ENCODE data around the gene MASP1. TPM values are rescaled to one million over a fixed set of nuclear protein-coding genes. Genes with fewer than 3 reads are reported as not detected.

Gene MASP1
- total and polyA plus RNA-seq, 4 donors = 19.9 to 54.8 (median 34.0) TPM

GRCh38 chr3:187319699-187320302, 28.3 kb upstream of the MASP1 start:
- no peaks in the 10 kb centered on the region for H3K27me3 ChIP-seq (ENCODE audit: control insufficient read depth, insufficient read depth, low read length)
- H3K4me1 ChIP-seq (ENCODE audit: control insufficient read depth, insufficient read depth, low read length) = peaks cover 7% of the 10 kb centered on the region
- H3K27ac ChIP-seq (ENCODE audit: low read depth, low read length) = no peak overlapping the region
- WGBS (ENCODE audit: insufficient coverage) = 47% methylated on average over 3 of the region's 7 CpGs
- H3K4me3 ChIP-seq (ENCODE audit: low read depth, low read length) = no peak overlapping the region
- peak; percentile 44 to 89 (median 58) for DNase-seq (ENCODE audit: low read depth in 4 of 6, low spot score in 6 of 6)
- H3K9me3 ChIP-seq (ENCODE audit: control insufficient read depth, insufficient read depth, low read length) = no peaks in the 10 kb centered on the region
- H3K36me3 ChIP-seq (ENCODE audit: control insufficient read depth, insufficient read depth, low read length) = no peaks in the 10 kb centered on the region

- peak; percentile 54 to 93 (median 64) for DNase-seq (ENCODE audit: low read depth in 4 of 6, low spot score in 6 of 6)
- Histone ChIP-seq H3K36me3 (ENCODE audit: control insufficient read depth, insufficient read depth, low read length) (no peaks in the 10 kb centered on the region), H3K4me1 (ENCODE audit: control insufficient read depth, insufficient read depth, low read length) (peaks cover 7% of the 10 kb centered on the region), H3K4me3 (ENCODE audit: low read depth, low read length) (no peak overlapping the region), H3K27ac (ENCODE audit: low read depth, low read length) (no peak overlapping the region), H3K9me3 (ENCODE audit: control insufficient read depth, insufficient read depth, low read length) (no peaks in the 10 kb centered on the region), H3K27me3 (ENCODE audit: control insufficient read depth, insufficient read depth, low read length) (no peaks in the 10 kb centered on the region)
- WGBS (ENCODE audit: insufficient coverage) = 40% methylated on average over 5 of the region's 13 CpGs
These were observed 27.5 kb upstream of the MASP1 start for GRCh38 chr3:187318819-187319616.

- no peaks in the 10 kb centered on the region for H3K9me3 ChIP-seq (ENCODE audit: control insufficient read depth, insufficient read depth, low read length)
- no peak overlapping the region for H3K27ac ChIP-seq (ENCODE audit: low read depth, low read length)
- H3K4me1 ChIP-seq (ENCODE audit: control insufficient read depth, insufficient read depth, low read length) = peaks cover 4% of the 10 kb centered on the region
- H3K27me3 ChIP-seq (ENCODE audit: control insufficient read depth, insufficient read depth, low read length) = no peaks in the 10 kb centered on the region
- H3K36me3 ChIP-seq (ENCODE audit: control insufficient read depth, insufficient read depth, low read length) = no peaks in the 10 kb centered on the region
- 94% methylated on average over 2 of the region's 5 CpGs for WGBS (ENCODE audit: insufficient coverage)
- no peak overlapping the region for H3K4me3 ChIP-seq (ENCODE audit: low read depth, low read length)
- DNase-seq (ENCODE audit: low read depth in 4 of 6, low spot score in 6 of 6) = no peak
These were observed 24.3 kb upstream of the MASP1 start for GRCh38 chr3:187315872-187316271.

GRCh38 chr3:187314176-187314575, 22.6 kb upstream of the MASP1 start:
- Histone ChIP-seq H3K27ac (ENCODE audit: low read depth, low read length) (no peak overlapping the region), H3K4me1 (ENCODE audit: control insufficient read depth, insufficient read depth, low read length) (peaks cover 2% of the 10 kb centered on the region), H3K27me3 (ENCODE audit: control insufficient read depth, insufficient read depth, low read length) (no peaks in the 10 kb centered on the region), H3K36me3 (ENCODE audit: control insufficient read depth, insufficient read depth, low read length) (no peaks in the 10 kb centered on the region), H3K4me3 (ENCODE audit: low read depth, low read length) (no peak overlapping the region), H3K9me3 (ENCODE audit: control insufficient read depth, insufficient read depth, low read length) (peaks cover 2% of the 10 kb centered on the region)
- 63% methylated on average over 4 of the region's 5 CpGs for WGBS (ENCODE audit: insufficient coverage)
- no peak for DNase-seq (ENCODE audit: low read depth in 4 of 6, low spot score in 6 of 6)

- H3K4me3 ChIP-seq (ENCODE audit: low read depth, low read length) = no peak overlapping the region
- no peaks in the 10 kb centered on the region for H3K36me3 ChIP-seq (ENCODE audit: control insufficient read depth, insufficient read depth, low read length)
- H3K9me3 ChIP-seq (ENCODE audit: control insufficient read depth, insufficient read depth, low read length) = peaks cover 2% of the 10 kb centered on the region
- no peak for DNase-seq (ENCODE audit: low read depth in 4 of 6, low spot score in 6 of 6)
- H3K4me1 ChIP-seq (ENCODE audit: control insufficient read depth, insufficient read depth, low read length) = no peaks in the 10 kb centered on the region
- 100% methylated on average over 2 of the region's 2 CpGs for WGBS (ENCODE audit: insufficient coverage)
- no peak overlapping the region for H3K27ac ChIP-seq (ENCODE audit: low read depth, low read length)
- H3K27me3 ChIP-seq (ENCODE audit: control insufficient read depth, insufficient read depth, low read length) = no peaks in the 10 kb centered on the region
These were observed 19.5 kb upstream of the MASP1 start for GRCh38 chr3:187310954-187311470.

GRCh38 chr3:187310226-187310625, 18.7 kb upstream of the MASP1 start:
- Histone ChIP-seq H3K4me3 (ENCODE audit: low read depth, low read length) (no peak overlapping the region), H3K9me3 (ENCODE audit: control insufficient read depth, insufficient read depth, low read length) (peaks cover 2% of the 10 kb centered on the region), H3K27ac (ENCODE audit: low read depth, low read length) (no peak overlapping the region), H3K4me1 (ENCODE audit: control insufficient read depth, insufficient read depth, low read length) (no peaks in the 10 kb centered on the region), H3K36me3 (ENCODE audit: control insufficient read depth, insufficient read depth, low read length) (no peaks in the 10 kb centered on the region), H3K27me3 (ENCODE audit: control insufficient read depth, insufficient read depth, low read length) (no peaks in the 10 kb centered on the region)
- no peak for DNase-seq (ENCODE audit: low read depth in 4 of 6, low spot score in 6 of 6)

GRCh38 chr3:187305881-187306280, 14.3 kb upstream of the MASP1 start:
- no peak for DNase-seq (ENCODE audit: low read depth in 4 of 6, low spot score in 6 of 6)
- WGBS (ENCODE audit: insufficient coverage) = 92% methylated on average over 5 of the region's 7 CpGs
- Histone ChIP-seq H3K27ac (ENCODE audit: low read depth, low read length) (no peak overlapping the region), H3K4me3 (ENCODE audit: low read depth, low read length) (no peak overlapping the region), H3K27me3 (ENCODE audit: control insufficient read depth, insufficient read depth, low read length) (no peaks in the 10 kb centered on the region), H3K36me3 (ENCODE audit: control insufficient read depth, insufficient read depth, low read length) (no peaks in the 10 kb centered on the region), H3K9me3 (ENCODE audit: control insufficient read depth, insufficient read depth, low read length) (peaks cover 2% of the 10 kb centered on the region), H3K4me1 (ENCODE audit: control insufficient read depth, insufficient read depth, low read length) (no peaks in the 10 kb centered on the region)

- H3K36me3 ChIP-seq (ENCODE audit: control insufficient read depth, insufficient read depth, low read length) = no peaks in the 10 kb centered on the region
- no peak for DNase-seq (ENCODE audit: low read depth in 4 of 6, low spot score in 6 of 6)
- WGBS (ENCODE audit: insufficient coverage) = 95% methylated on average over 4 of the region's 4 CpGs
- no peaks in the 10 kb centered on the region for H3K27me3 ChIP-seq (ENCODE audit: control insufficient read depth, insufficient read depth, low read length)
- no peak overlapping the region for H3K27ac ChIP-seq (ENCODE audit: low read depth, low read length)
- H3K4me1 ChIP-seq (ENCODE audit: control insufficient read depth, insufficient read depth, low read length) = no peaks in the 10 kb centered on the region
- H3K4me3 ChIP-seq (ENCODE audit: low read depth, low read length) = no peak overlapping the region
- H3K9me3 ChIP-seq (ENCODE audit: control insufficient read depth, insufficient read depth, low read length) = no peaks in the 10 kb centered on the region
These were observed 8.1 kb upstream of the MASP1 start for GRCh38 chr3:187299611-187300010.

- Histone ChIP-seq H3K36me3 (ENCODE audit: control insufficient read depth, insufficient read depth, low read length) (no peaks in the 10 kb centered on the region), H3K9me3 (ENCODE audit: control insufficient read depth, insufficient read depth, low read length) (no peaks in the 10 kb centered on the region), H3K4me3 (ENCODE audit: low read depth, low read length) (no peak overlapping the region), H3K4me1 (ENCODE audit: control insufficient read depth, insufficient read depth, low read length) (no peaks in the 10 kb centered on the region), H3K27ac (ENCODE audit: low read depth, low read length) (no peak overlapping the region), H3K27me3 (ENCODE audit: control insufficient read depth, insufficient read depth, low read length) (no peaks in the 10 kb centered on the region)
- no CpG with 5 or more reads among the region's 2 CpGs for WGBS (ENCODE audit: insufficient coverage)
- no peak for DNase-seq (ENCODE audit: low read depth in 4 of 6, low spot score in 6 of 6)
These were observed 5.4 kb upstream of the MASP1 start for GRCh38 chr3:187296911-187297310.

- Histone ChIP-seq H3K36me3 (ENCODE audit: control insufficient read depth, insufficient read depth, low read length) (no peaks in the 10 kb centered on the region), H3K27me3 (ENCODE audit: control insufficient read depth, insufficient read depth, low read length) (no peaks in the 10 kb centered on the region), H3K9me3 (ENCODE audit: control insufficient read depth, insufficient read depth, low read length) (no peaks in the 10 kb centered on the region), H3K4me1 (ENCODE audit: control insufficient read depth, insufficient read depth, low read length) (peaks cover 5% of the 10 kb centered on the region), H3K4me3 (ENCODE audit: low read depth, low read length) (no peak overlapping the region), H3K27ac (ENCODE audit: low read depth, low read length) (no peak overlapping the region)
- WGBS (ENCODE audit: insufficient coverage) = no CpG with 5 or more reads among the region's 3 CpGs
- DNase-seq (ENCODE audit: low read depth in 4 of 6, low spot score in 6 of 6) = no peak
These were observed 4.5 kb upstream of the MASP1 start for GRCh38 chr3:187296058-187296457.

Measured in spinal cord (tissue), 10 donors.